ENCODE data around the gene ZCCHC3.

DNA sequence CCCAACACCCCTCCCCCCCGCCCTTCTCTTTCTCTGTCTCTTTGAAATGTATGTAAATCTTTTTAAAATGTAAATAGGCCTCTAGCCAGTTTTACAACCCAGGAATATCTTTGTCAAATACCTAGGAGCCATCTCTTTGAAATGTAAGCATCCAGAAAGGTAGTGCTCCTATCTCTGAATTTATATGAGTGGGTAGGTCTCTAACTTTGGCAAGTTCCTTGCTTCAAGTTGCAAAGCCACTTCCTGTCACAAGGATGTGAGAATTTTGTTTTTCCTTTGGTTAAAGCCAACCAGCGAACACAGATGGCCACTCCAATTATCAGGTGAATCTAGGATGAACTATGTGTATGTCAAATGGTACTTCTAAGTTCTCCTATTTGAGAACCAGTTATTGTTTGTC, 46.0 kb upstream of the ZCCHC3 start:
- TF ChIP-seq POLR2AphosphoS5 (IDR thresholded peaks at IDR 0.05; ENCODE audit: low read depth, low read length) (no peak), POLR2A (IDR thresholded peaks at IDR 0.05; ENCODE audit: low read depth, low read length) (no peak)

Data from GM12891 (cell line).